HG03064 (cell line): Measurements from ENCODE around the gene NOS1AP.
"Not testable (repeated sequence)": the region's sequence is repeated elsewhere in the genome, so short reads cannot be mapped to it uniquely, and the experiment has no call there.

Experiments
- ATAC-seq: cut with Tn5 transposase; IDR thresholded peaks from one replicate; pipeline ENCODE4 v1.9.1; 2021; ENCODE audit warnings: low read depth; ENCODE audit not compliant: unreplicated experiment

The NOS1AP gene

DNA sequence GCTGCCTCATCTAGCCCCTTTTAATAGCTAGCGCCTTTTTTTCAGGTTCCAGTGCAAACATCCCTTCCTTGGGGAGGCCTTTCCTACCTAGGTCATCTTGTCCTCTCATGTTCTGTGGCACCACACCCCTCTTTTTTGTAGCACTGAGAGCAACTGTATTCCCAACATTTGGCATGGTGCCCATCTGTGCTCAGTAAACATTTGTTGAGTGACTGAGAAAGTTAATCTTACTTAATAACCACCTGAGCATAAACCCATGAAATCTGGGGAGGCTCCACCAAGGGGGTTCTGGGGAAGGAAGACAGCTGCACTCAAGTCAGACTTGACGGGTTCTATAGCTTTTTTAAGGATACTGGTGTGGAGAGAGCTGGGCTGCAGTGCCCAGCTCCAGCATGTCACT lies 90.0 kb downstream of the NOS1AP start:
- ATAC-seq = no peak

DNA sequence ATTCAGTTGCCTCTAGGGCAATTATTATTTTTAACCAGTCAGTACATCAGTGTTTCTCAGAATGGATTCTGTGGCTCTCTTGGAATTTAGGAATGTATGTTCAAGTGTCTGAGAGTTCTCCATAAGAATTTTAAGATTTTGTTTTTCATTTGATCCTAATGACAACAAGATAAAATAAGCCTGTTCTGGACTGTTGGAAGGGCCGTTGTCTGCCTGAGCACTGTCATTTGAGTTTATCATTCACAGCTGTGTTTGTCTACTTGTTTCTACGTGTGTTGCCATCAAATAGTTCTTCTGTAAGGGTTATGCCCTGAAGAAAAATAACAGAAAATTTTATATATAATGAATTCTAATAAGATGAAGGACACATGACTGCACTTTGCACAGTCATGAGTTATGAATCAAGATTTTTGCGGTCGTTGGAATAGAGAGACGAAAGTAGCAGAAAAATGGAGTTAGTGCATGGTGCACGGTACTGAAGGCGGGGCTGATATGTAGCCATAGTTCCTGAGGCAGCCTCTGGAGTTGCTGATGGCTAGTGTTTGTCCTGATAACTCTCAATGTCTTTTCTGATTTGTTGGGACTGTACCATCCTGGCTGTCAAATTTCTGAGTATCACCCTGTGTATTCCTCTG lies 92.5 kb downstream of the NOS1AP start:
- no peak for ATAC-seq

GRCh38 chr1:162165528-162165927 lies 96.0 kb downstream of the NOS1AP start:
- no peak for ATAC-seq

GRCh38 chr1:162166917-162167615 lies 97.6 kb downstream of the NOS1AP start:
- ATAC-seq = no peak

- ATAC-seq = no peak
These were observed 98.8 kb downstream of the NOS1AP start for GRCh38 chr1:162168261-162168660.

DNA sequence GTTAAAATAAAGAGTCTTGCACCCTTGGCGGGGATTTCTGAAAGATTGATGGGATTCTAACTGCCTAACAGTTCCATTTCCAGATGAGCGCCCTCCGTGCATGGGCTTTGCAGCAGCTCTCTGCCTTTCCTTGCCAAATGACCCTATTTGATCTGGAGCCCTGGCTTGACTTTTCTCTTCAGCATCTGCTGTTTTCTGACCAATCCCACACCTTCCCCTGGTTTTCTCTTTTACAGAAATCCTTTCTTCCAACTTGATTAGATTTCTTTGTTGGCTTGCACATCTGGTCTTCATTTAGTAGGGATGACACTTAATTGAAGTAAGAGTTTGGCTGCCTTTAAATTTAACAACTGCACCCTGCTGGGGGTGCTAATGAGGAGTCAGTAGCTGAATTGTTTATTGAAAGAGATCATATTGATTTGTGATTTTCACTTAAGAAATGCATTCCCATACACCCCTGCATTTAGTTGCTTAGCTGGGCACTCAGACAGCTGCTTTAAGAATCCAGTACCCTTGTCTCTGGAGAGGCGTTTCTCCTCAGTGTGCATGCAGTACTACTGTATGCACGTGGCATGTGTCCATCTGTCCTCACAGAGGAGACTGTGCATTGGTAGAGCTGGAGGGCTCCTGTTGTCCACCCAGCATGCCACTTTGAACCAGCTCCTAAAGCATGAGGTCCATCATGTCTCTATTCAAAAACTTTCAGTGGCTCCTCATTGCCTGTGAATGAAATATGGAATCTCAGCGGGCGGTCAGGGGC lies 99.7 kb downstream of the NOS1AP start:
- no peak for ATAC-seq

GRCh38 chr1:162171111-162171510 lies 101.6 kb downstream of the NOS1AP start:
- ATAC-seq = no peak

DNA sequence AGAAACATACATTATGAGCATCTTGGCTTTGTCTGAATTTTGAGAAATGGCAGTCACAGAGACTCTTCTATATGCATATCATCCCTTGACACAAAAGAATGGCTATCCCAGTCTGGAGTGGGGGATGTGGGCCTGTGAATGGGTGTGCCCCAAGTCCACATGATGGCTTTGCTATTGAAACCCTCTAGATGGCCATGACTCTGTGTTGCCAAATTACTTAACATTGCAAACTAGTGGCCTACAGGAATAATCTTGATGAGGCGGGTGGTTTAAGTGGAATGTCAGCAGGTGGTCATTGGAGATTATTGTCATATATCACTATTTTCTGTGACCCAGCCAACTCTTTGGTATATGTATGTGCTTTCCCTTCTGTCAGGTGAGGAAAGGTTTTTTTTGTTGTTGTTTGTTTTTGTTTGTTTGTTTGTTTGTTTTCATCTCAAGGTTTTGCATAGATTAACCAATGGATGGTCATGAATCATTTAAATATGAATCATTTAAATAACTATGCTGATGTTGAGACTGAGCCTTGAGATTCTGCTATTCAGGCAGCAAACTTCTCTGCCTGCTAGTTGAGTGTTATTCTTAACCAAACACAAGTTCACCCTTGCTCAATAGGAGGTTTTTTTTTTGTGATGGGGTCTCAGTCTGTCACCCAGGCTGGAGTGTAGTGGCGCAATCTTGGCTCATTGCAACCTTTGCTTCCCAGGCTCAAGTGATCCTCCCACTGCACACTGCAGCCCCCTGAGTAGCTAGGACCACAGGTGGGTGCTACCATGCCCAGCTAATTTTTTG lies 103.0 kb downstream of the NOS1AP start:
- ATAC-seq = no peak

DNA sequence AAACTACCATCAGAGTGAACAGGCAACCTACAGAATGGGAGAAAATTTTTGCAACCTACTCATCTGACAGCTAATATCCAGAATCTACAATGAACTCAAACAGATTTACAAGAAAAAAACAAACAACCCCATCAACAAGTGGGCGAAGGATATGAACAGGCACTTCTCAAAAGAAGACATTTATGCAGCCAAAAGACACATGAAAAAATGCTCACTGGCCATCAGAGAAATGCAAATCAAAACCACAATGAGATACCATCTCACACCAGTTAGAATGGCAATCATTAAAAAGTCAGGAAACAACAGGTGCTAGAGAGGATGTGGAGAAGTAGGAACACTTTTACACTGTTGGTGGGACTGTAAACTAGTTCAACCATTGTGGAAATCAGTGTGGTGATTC lies 104.1 kb downstream of the NOS1AP start:
- ATAC-seq = not testable (repeated sequence)

- not testable (repeated sequence) for ATAC-seq
These were observed 104.5 kb downstream of the NOS1AP start for GRCh38 chr1:162174027-162174426.

GRCh38 chr1:162175379-162176081 lies 106.0 kb downstream of the NOS1AP start:
- ATAC-seq = no peak

DNA sequence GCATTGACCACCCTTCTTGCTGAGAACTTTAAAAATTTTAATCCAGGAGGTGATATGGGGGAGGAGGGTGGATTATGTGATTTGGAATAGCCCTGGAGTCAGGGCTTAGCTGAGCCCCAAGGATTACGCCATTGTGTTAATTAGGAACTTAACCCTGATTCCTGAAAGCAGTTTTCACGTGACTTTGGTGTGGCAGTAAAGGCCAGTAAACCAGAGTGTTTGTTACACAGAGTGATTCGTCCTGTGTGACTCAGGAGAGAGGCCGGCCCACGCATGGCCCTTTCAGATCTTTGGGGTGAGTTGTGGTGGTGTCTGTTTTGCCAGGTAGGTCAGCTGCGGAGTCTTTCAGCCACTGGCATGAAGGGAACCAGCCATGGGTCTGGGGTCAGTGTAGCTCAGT lies 107.6 kb downstream of the NOS1AP start:
- ATAC-seq = no peak

DNA sequence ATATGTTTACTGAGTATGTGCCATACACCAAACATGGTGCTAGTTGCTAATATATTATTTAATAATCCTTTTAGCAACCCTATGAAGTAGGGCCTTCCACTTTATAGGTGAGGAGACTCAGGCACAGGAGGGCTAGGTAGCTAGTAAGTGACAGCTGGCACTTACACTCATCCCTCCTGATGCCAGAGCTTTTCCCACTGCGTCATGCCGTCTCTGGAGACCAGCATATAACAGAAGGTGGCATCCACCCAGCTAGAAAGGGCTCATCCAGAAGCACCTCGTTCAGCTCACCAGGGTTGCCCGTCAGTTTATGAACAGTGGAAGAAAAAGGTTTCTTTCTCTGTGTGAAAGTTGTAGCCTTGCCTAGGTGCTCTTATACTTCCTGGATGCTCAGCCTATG lies 108.9 kb downstream of the NOS1AP start:
- no peak for ATAC-seq

- no peak for ATAC-seq
These were observed 109.6 kb downstream of the NOS1AP start for GRCh38 chr1:162179121-162179520.

DNA sequence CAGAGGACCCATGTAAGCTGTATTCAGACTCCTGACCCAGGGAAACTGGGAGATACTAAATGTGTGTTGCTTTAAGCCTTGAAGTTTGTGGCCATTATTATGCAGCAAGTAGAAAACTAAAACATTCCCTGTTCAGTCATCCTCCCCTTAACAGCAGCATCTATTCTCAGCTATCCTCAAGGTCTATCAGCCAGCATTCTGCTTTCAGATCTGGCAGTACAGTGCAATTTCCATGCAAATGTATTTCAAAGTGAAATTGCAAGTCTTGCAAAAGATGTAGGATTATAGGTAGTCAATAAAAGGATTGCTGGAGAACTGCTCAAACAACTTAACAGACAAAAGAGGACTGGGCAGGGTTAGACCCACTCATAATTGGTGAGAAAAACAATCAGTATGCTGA lies 111.3 kb downstream of the NOS1AP start:
- no peak for ATAC-seq

DNA sequence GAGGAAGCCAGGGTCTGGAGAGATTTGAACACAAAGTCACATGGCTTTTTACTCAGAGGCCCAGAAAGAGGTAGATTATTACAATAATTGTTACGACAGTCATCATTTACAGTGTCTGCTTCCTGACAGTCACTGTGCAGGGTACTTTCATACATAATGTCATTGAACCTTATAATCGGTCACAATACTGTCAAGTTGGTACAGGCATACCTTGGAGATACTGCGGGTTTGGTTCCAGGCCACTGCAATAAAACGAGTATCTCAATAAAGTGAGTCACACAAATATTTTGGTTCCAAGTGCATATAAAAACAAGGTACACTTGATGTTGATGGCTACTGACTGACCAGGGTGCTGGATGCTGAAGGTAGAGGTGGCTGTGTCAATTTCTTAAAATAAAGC lies 112.6 kb downstream of the NOS1AP start:
- ATAC-seq = no peak

DNA sequence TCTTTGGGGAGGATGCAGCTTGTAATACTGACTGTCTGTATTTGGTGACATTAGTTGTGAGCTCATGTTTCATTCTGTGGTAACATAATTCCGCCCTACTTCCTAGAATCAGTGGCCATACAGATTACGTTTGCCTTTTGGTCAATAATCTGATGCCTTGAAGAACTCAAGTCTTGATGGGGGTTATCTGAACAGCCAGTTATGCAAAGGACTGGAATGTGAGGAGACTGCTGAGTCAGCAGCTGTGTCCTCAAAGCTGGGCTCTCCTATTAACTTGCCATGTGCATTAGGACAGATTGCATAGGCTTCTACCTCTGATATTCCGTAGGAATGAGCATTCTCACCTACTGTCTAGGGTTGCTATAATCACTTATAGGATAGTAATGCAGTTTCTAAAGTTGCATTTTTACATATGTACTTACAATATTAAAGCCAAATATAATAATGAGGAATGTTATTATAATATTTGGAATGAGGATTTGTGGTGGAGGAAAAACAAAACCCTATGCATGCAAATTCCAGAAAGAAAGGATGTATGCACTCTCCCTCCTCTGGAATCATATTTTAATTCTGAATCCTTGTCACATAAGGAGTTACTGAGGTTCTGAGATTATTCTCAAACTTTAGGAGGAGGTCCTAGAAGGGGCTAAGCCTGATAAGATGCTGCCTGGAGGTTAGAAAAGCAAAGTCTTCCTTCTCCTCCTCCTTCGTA lies 116.0 kb downstream of the NOS1AP start:
- no peak for ATAC-seq

DNA sequence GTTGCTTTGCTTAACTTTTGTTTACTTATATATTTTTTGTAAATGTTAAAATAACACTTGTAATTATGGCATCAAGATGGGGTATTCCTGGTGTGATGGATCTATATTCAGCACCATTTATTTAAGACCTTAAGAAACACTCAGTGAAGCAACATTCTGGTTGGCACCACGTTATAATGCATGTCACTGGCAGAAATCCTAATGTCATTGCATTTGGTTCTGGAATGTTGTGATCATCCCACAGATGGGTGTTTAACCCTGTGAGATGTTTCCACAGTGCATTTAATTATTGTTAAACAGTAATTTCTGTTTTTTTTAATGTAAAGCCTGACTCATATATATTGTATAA lies 116.5 kb downstream of the NOS1AP start:
- no peak for ATAC-seq

DNA sequence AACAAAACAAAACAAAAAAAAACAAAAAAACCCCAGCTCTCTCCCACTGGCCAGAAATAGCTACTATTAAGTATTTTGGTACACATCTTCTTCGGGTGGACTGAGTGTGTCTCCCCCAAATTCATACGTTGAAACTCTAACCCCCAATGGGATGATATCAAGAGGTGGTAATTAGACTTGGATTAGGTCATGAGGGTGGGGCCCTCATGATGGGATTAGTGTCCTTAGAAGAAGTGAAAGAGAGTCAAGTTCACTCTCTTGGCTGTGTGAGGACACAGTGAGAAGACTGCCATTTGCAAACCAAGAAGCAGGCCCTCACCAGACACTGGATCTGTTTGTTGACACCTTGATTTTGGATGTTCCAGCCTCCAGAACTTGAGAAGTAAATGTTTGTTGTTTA lies 116.9 kb downstream of the NOS1AP start:
- no peak for ATAC-seq
